ENCODE measurements around the gene KCNH1.

DNA sequence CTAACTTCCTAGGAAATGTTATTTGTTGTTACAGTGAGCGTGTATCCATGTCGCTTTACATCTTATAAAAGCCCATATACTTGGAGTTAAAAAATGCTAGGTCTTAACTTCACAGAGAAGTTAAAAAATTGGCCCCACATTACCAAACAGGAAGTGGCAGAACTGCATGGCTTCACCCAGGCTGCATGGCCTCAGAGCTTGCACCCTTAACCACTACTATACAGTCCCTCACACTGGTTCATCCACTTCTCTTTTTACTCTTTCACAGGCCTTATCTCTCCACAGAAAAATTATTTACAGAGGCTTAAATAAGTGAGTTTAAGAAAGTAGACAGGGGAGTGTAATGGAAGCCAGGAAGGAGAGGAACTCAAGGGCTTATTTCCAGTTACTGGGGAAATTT lies 402.8 kb downstream of the KCNH1 start:
- TF ChIP-seq, protein P1, sequence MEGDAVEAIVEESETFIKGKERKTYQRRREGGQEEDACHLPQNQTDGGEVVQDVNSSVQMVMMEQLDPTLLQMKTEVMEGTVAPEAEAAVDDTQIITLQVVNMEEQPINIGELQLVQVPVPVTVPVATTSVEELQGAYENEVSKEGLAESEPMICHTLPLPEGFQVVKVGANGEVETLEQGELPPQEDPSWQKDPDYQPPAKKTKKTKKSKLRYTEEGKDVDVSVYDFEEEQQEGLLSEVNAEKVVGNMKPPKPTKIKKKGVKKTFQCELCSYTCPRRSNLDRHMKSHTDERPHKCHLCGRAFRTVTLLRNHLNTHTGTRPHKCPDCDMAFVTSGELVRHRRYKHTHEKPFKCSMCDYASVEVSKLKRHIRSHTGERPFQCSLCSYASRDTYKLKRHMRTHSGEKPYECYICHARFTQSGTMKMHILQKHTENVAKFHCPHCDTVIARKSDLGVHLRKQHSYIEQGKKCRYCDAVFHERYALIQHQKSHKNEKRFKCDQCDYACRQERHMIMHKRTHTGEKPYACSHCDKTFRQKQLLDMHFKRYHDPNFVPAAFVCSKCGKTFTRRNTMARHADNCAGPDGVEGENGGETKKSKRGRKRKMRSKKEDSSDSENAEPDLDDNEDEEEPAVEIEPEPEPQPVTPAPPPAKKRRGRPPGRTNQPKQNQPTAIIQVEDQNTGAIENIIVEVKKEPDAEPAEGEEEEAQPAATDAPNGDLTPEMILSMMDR (IDR thresholded peaks at IDR 0.05) = no peak
- TF ChIP-seq POLR2A (IDR thresholded peaks at IDR 0.05) (no peak), POLR2AphosphoS5 (IDR thresholded peaks at IDR 0.05) (no peak)

Measured in prostate gland (tissue), 2 donors.